Endothelial cell of umbilical vein (primary cell): Measurements from ENCODE around the gene DPH7.

Experiments used
- CTCF ChIP-seq, 2 donors: IDR thresholded peaks; 1 replicate in 1 of 2; 2 replicates in 1 of 2; pipeline ENCODE4 v1.5.1; 2011; ENCODE audit warnings: low read length in 2 of 2, mild to moderate bottlenecking in 2 of 2, moderate library complexity in 2 of 2, control low read depth in 1 of 2, inconsistent platforms in 1 of 2, low read depth in 1 of 2; ENCODE audit not compliant: insufficient read depth in 1 of 2; ENCODE audit errors: extremely low read depth in 1 of 2
- EZH2 ChIP-seq: IDR thresholded peaks from 2 replicates; pipeline ENCODE4 v1.6.1; 2012; ENCODE audit warnings: borderline replicate concordance, low read depth, mild to moderate bottlenecking, moderate library complexity, low read length, inconsistent platforms; ENCODE audit not compliant: severe bottlenecking
- FOS ChIP-seq: IDR thresholded peaks from 2 replicates; pipeline ENCODE4 v1.6.1; 2011; ENCODE audit warnings: mild to moderate bottlenecking, low read length, moderate library complexity, borderline replicate concordance; ENCODE audit not compliant: insufficient read depth
- GATA2 ChIP-seq: IDR thresholded peaks from 2 replicates; pipeline ENCODE4 v1.7.0; 2011; ENCODE audit warnings: low read depth, mild to moderate bottlenecking, moderate library complexity, mixed read lengths, low read length; ENCODE audit not compliant: insufficient read length, insufficient read depth
- MYC ChIP-seq: IDR thresholded peaks from one replicate; pipeline ENCODE4 v1.6.1; 2011; ENCODE audit warnings: mild to moderate bottlenecking, low read depth, low read length
- POLR2A ChIP-seq: IDR thresholded peaks from 2 replicates; pipeline ENCODE4 v1.6.1; 2012; ENCODE audit warnings: low read depth, mild to moderate bottlenecking, control low read depth, low read length
- POLR2AphosphoS5 ChIP-seq: IDR thresholded peaks from 2 replicates; pipeline ENCODE4 v1.6.1; 2012; ENCODE audit warnings: low read depth, mild to moderate bottlenecking, control low read depth, low read length, moderate library complexity; ENCODE audit not compliant: insufficient read depth
- TF ChIP-seq, protein P1 (sequence below): IDR thresholded peaks from 2 replicates; pipeline ENCODE4 v1.6.1; 2011; ENCODE audit not compliant: insufficient read depth, insufficient read length

GRCh38 chr9:137615387-137615871, 36.7 kb upstream of the DPH7 start:
- no peak for TF ChIP-seq POLR2A
- TF ChIP-seq CTCF (IDR thresholded peaks at IDR 0.05; ENCODE audit: extremely low read depth in 1 of 2, insufficient read depth in 1 of 2, low read depth in 1 of 2, low read length in 2 of 2), result no peak
- no peak for TF ChIP-seq POLR2AphosphoS5
- no peak for TF ChIP-seq MYC
- no peak for TF ChIP-seq EZH2
- no peak for TF ChIP-seq FOS
- TF ChIP-seq, protein P1, sequence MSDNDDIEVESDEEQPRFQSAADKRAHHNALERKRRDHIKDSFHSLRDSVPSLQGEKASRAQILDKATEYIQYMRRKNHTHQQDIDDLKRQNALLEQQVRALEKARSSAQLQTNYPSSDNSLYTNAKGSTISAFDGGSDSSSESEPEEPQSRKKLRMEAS, result no peak
- no peak for TF ChIP-seq GATA2
